ENCODE data around the gene ARHGEF28. TPM values are rescaled to one million over a fixed set of nuclear protein-coding genes. Genes with fewer than 3 reads are reported as not detected.

The ARHGEF28 gene
- total RNA-seq, 1 donor from 2014 or later, result 66.1 TPM

DNA sequence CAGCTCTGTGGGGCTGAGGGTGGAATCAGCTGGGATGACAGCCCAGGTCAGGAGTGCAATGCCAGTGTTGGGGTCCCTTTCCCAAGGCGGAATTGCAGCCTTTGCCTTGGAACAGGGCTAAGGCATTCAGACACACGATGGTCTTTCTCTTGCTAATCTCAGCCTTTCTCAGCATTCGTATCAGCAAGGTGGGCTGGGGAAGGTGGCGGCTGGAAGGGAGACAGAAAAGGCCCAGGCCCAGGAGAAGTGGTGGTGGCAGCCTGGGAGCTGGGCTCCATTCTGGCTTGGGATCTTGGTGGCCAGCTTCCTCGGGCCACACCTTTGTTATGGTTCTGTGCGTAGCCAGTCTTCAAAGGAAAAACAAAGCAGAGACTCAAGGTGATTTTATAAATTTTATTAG lies 1.1 kb upstream of the ARHGEF28 start:
- H3K36me3 ChIP-seq (ENCODE audit: control insufficient read depth, insufficient read depth, low read length), result no peaks in the 10 kb centered on the region
- H3K4me3 ChIP-seq (ENCODE audit: low read depth, low read length), result no peak overlapping the region
- no peak for DNase-seq (ENCODE audit: low read depth)
- H3K27me3 ChIP-seq (ENCODE audit: control insufficient read depth, insufficient read depth, low read length), result no peaks in the 10 kb centered on the region
- no peak for TF ChIP-seq CTCF (IDR thresholded peaks at IDR 0.05; ENCODE audit: insufficient read depth, low read length, poor library complexity, severe bottlenecking)

DNA sequence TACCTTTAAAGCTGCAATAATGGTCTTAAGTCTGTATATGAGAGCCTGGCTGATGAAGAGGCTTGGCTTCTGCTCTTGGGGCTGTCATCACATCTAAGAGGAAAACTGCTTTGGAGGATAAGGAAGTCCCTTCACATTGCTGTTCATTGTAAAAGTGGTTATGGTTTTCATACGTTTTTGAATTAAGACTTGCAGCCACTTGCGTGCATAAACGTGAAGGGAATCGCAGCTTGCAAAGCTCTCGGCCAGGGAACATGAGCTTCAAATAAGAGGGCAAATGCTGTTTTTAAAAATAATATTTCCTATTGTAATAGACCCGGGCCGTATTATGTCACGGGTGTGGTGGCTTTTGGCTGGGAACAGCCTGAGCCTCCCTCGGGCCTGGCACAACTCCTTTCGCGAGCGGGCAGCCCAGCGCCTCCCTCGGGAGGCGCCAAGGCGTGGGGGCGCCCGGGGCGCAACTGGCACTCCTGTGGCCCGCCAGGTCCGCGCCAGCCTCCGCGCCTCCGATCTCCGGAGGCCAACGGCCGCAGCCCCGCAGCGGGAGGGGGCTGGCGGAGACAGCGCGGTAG lies 538 bp upstream of the ARHGEF28 start:
- no peak for DNase-seq (ENCODE audit: low read depth)
- TF ChIP-seq CTCF (IDR thresholded peaks at IDR 0.05; ENCODE audit: insufficient read depth, low read length, poor library complexity, severe bottlenecking), result no peak
- Histone ChIP-seq H3K27me3 (ENCODE audit: control insufficient read depth, insufficient read depth, low read length) (no peaks in the 10 kb centered on the region), H3K4me3 (ENCODE audit: low read depth, low read length) (peak overlapping the region; percentile 47), H3K36me3 (ENCODE audit: control insufficient read depth, insufficient read depth, low read length) (no peaks in the 10 kb centered on the region)

DNA sequence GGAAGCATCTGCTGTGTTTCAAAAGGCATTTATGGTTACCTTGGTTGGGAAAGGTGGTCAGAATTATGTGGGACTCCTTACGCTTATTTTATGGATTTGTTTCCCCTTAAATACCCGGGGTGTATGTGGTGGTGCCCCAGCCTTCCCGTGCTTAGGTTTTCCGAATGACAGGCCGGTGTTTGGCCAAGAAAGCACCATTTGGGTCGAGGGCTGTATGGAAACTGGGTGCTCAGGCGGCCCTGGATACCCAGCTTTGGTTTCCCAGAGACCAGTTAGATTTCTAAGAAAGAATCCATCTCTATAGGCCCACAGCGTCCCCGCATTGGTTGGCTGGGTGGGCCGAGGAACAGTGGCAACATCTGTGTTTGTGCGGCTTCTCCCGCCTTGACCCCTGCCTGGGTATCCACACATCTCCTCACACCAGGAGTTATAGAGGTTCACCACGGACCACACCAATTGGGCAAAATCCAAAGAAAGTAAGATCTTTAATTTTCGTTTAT lies 868 bp downstream of the ARHGEF28 start:
- no peaks in the 10 kb centered on the region for H3K27me3 ChIP-seq (ENCODE audit: control insufficient read depth, insufficient read depth, low read length)
- DNase-seq (ENCODE audit: low read depth), result no peak
- H3K36me3 ChIP-seq (ENCODE audit: control insufficient read depth, insufficient read depth, low read length), result no peaks in the 10 kb centered on the region
- peak overlapping the region; percentile 96 for H3K4me3 ChIP-seq (ENCODE audit: low read depth, low read length)
- TF ChIP-seq CTCF (IDR thresholded peaks at IDR 0.05; ENCODE audit: insufficient read depth, low read length, poor library complexity, severe bottlenecking), result no peak

DNA sequence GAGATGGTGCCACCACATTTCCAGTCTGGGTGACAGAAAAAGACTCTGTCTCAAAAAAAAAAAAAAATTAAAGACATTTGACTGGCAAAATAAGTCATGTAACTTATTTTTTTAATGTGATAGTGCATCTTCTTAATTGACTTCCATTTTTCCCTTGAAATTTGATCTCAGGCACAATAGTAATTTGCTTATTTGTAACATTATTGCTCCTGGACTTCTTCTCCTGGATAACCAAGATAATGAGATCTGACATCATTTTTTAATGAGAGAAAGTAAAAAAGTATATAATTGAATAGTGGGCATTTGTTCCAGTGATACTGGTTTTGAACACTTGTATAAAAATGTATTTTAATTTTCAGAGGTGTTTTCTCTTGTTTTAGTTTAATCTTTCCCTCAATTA lies 3.5 kb downstream of the ARHGEF28 start:
- H3K4me3 ChIP-seq (ENCODE audit: low read depth, low read length), result no peak overlapping the region
- DNase-seq (ENCODE audit: low read depth), result no peak
- TF ChIP-seq CTCF (IDR thresholded peaks at IDR 0.05; ENCODE audit: insufficient read depth, low read length, poor library complexity, severe bottlenecking), result no peak
- H3K36me3 ChIP-seq (ENCODE audit: control insufficient read depth, insufficient read depth, low read length), result no peaks in the 10 kb centered on the region
- H3K27me3 ChIP-seq (ENCODE audit: control insufficient read depth, insufficient read depth, low read length), result no peaks in the 10 kb centered on the region

- TF ChIP-seq CTCF (IDR thresholded peaks at IDR 0.05; ENCODE audit: insufficient read depth, low read length, poor library complexity, severe bottlenecking), result no peak
- no peak for DNase-seq (ENCODE audit: low read depth)
- no peaks in the 10 kb centered on the region for H3K36me3 ChIP-seq (ENCODE audit: control insufficient read depth, insufficient read depth, low read length)
- no peak overlapping the region for H3K4me3 ChIP-seq (ENCODE audit: low read depth, low read length)
- H3K27me3 ChIP-seq (ENCODE audit: control insufficient read depth, insufficient read depth, low read length), result no peaks in the 10 kb centered on the region
These were observed 4.8 kb downstream of the ARHGEF28 start for GRCh38 chr5:73630765-73631164.

- no peak for DNase-seq (ENCODE audit: low read depth)
- Histone ChIP-seq H3K4me3 (ENCODE audit: low read depth, low read length) (no peak overlapping the region), H3K27me3 (ENCODE audit: control insufficient read depth, insufficient read depth, low read length) (no peaks in the 10 kb centered on the region), H3K36me3 (ENCODE audit: control insufficient read depth, insufficient read depth, low read length) (no peaks in the 10 kb centered on the region)
- TF ChIP-seq CTCF (IDR thresholded peaks at IDR 0.05; ENCODE audit: insufficient read depth, low read length, poor library complexity, severe bottlenecking), result no peak
These were observed 5.5 kb downstream of the ARHGEF28 start for GRCh38 chr5:73631500-73631899.

All from kidney epithelial cell (primary cell).